GM13977 (cell line): ENCODE results near the gene SLC22A23.
A peak's percentile ranks its signal among the peaks of the same experiment; 100 is the strongest.

ENCODE experiments used
- DNase-seq: peaks from one replicate; pipeline ENCODE4 v3.0.0; 2012; ENCODE audit warnings: low spot score
- in situ Hi-C: fragments of 300-500 bp; cut with MboI; formaldehyde crosslinking; loops from one replicate; pipeline ENCODE4 v1.12.0; 2022; ENCODE audit warnings: low sequenced_read_pairs, low pct_unique_long_range_greater_than_20kb, mixed read lengths, inconsistent platforms; ENCODE audit not compliant: unreplicated experiment
- TF ChIP-seq, protein P1 (sequence below): IDR thresholded peaks from 2 replicates; pipeline ENCODE4 v1.5.1; 2012; ENCODE audit warnings: mild to moderate bottlenecking, control low read depth; ENCODE audit not compliant: insufficient read depth; ENCODE audit errors: extremely low read depth, missing control alignments

Gene SLC22A23

DNA sequence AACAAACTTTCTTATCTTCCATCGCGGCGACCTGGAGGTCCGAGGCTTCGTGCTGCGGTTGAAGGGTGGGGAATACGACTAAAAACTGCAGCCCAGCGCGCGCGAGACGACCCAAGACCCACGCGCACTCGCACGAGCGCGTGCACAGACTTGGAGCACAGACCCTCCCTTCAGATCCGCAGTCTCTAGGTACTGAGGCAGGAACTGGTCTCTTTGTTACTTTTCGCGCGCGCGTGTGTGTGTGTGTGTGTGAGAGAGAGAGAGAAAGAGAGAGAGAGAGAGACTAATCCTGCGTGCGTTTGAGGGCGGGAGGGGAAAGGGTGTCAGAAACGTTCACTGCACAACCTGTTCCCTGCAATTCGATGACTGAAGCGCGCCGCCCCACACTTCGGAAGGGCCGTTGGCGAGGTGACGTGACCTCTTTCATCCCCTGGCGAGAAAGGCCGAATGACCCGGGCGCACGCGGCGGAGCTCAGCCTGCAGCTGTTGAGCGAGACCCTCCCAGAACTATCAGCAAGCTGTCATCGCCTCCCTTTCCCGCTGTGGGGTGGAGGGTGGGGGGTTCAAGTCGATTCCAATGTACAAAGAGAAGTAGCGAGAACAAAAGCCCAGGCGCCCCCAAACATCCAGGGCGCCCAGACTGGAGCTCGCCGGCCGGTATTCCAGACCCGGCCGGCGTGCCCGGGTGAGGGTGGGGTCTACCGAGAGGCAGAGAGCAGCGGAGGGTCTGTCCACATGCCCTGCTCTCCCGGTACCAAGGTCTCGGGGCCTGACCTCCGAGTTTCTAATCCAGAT, 227.9 kb downstream of the SLC22A23 start:
- in situ Hi-C loops: no loop called here
- TF ChIP-seq, protein P1, sequence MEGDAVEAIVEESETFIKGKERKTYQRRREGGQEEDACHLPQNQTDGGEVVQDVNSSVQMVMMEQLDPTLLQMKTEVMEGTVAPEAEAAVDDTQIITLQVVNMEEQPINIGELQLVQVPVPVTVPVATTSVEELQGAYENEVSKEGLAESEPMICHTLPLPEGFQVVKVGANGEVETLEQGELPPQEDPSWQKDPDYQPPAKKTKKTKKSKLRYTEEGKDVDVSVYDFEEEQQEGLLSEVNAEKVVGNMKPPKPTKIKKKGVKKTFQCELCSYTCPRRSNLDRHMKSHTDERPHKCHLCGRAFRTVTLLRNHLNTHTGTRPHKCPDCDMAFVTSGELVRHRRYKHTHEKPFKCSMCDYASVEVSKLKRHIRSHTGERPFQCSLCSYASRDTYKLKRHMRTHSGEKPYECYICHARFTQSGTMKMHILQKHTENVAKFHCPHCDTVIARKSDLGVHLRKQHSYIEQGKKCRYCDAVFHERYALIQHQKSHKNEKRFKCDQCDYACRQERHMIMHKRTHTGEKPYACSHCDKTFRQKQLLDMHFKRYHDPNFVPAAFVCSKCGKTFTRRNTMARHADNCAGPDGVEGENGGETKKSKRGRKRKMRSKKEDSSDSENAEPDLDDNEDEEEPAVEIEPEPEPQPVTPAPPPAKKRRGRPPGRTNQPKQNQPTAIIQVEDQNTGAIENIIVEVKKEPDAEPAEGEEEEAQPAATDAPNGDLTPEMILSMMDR: no peak
- DNase-seq: peak; percentile 57

DNA sequence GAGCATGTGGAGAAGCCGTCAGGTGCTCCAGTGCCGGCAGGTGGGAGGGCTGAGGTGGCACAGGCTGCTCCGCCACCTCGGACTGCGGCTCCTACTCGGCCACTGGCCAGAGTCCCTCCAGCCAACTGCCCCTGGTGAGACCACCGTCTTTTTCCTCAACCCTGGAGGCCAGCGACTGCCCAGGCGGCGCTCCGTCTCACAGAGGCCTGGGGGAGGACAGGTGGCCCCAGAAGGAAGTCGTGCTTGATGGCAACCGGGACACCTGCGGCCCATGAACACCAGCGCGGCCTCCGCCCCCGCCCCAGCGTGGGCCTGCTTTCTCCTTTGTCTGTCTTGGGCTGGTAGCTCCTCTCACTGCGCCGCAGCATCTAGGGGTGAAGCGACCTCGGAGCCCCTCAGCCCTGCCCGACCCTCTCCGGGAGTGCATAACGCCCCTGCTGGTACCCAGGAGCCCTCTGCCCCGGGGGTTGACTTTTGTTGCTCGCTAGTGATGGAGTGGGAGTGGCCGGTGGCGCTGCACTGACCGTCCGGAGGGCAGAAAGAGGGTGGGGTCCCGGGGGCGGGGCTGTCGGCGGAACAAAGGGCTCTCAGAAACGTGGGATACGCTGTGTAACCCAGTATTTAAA, 228.7 kb downstream of the SLC22A23 start:
- TF ChIP-seq, protein P1: no peak
- peak; percentile 57 for DNase-seq
- in situ Hi-C loops: no loop called here

DNA sequence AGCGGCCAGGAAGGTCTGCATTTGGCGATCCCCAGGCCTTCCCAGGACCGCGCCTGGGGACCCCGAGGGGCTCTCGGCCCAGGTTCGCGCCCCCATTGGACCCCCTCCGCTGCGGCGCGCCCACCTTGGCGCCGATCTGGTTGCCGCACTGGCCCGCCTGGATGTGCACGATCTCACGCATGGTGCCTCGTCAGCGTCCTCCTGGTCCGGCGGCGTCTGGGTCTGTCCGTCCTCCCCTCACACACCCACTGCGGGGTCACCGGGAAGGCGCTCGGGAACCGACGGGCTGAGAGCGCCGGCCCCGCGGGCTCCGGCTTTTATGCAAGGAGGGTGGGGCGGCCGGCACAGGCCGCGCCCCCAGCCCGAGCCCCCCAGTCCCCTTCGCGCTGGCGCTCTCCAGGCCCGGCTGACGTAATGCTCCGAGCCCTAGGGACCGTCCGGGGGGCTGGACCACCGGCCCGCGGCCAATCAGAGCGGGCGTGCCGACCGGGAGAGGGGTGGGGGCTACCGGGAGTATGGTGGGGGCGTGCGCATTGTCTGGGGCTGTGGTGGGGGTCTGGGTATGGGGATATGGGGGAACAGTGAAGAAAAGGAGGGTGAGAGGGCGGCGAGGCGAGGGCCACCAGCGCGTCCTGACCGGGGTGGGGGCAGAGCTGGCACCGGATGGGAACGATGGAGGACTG, 229.3 kb downstream of the SLC22A23 start, which contains the start of gene TUBB2B:
TSS of gene TUBB2B (minus strand) at position 291 of the 683 bp plus-strand sequence. CDS start at position 181, 110 bp downstream.
- DNase-seq: peak; percentile 90
- in situ Hi-C loops: no loop called here
- TF ChIP-seq, protein P1: no peak

DNA sequence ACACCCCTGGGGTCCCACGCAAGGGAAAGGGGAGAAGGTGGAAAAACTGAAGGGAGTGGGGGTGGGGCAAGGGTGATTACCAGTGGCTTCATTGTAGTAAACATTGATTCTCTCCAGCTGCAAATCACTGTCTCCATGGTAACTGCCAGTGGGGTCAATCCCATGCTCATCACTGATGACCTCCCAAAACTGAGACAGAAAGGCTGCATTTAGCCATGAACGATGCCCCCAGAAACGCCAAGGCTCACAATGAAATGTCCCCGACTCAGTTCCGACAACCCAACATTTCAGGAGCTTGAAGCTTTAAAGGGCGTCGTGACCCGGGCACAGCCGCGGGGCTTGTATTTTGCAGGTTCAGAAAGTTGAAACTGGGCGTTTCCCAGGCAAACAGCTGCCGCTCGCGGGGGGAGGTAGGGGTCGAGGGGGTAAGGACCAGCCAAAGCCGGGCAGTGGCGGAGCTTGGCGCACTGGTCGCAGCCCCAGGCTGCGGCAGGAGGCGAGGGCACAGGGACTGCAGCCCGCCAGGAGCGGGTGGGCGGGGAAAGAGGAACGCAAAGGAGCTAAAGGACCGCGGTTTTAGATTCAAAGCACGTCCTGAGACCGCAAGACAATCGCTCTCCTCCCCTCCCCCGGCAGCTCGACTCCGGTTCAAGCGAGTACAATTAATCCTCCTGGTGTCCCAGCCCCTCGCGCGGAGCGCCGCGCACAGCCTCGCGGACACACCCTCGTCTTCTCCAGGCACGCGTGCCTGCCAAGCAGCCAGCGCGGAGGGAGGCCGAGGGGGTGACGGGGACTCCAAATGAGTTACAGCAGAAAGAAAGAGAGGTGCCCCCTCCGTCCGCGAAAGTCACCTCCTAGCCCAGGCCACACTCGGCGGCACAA, 230.1 kb downstream of the SLC22A23 start:
- TF ChIP-seq, protein P1: no peak
- in situ Hi-C loops: no loop called here
- DNase-seq: peak; percentile 71

DNA sequence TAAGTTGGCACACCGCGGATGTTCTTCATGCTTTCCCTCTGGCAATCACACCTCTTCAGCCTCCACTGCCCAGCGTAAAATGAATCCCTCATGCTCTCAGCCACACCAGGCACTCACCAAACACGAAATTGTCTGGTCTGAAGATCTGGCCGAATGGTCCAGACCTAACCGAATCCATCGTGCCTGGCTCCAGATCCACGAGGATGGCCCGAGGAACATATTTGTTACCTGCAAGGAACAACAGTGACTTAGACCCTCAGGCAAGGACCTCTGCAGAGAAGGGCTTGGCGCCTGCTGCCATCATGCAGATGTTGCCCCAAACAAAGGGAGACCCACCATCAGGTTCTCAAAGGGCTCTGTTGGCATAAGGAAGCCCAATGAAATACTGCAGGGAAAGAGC, 230.8 kb downstream of the SLC22A23 start:
- TF ChIP-seq, protein P1: no peak
- in situ Hi-C loops: no loop called here
- no peak for DNase-seq
